ENCODE results near the gene EXOC6B. TPM values are rescaled to one million over a fixed set of nuclear protein-coding genes. Genes with fewer than 3 reads are reported as not detected.

Gene EXOC6B
- total RNA-seq, 4 donors from 2014 or later, result 54.0 to 121 (median 78.7) TPM

DNA sequence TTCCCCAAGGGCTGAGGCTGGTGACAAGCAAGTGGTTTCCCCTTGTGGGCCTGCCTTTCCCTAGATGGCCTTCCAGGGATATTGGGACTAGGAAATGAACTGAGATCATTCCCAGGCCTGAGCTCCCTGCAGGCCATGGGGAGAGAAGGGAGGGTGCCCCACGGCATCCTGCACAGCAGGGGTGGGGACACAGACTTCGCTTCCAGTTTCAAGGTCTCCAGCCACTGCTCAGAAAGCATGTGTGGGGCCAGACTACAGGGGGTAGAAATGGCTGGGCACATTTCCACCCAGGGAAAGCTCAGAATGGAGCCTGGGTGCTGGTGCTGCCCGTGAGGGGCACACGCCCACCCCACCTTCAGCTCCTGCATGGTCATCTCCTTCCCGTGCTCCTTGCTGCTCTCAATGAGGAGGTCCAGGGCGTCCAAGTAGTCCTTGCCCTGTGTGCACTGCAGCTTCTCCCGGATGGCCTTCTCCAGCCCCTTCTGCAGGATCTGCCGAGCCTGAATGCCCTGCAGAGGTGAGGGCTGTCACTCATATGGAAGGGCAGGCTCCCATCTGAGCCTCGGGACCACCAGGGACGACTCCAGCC lies 691.3 kb downstream of the EXOC6B start:
- WGBS, result 88% methylated on average over 9 of the region's 10 CpGs
- peak; percentile 34 to 65 for DNase-seq (ENCODE audit: low spot score in 2 of 2)
- TF ChIP-seq POLR2A (IDR thresholded peaks at IDR 0.05) (no peak), POLR2AphosphoS5 (IDR thresholded peaks at IDR 0.05) (no peak)
- TF ChIP-seq, protein P1, sequence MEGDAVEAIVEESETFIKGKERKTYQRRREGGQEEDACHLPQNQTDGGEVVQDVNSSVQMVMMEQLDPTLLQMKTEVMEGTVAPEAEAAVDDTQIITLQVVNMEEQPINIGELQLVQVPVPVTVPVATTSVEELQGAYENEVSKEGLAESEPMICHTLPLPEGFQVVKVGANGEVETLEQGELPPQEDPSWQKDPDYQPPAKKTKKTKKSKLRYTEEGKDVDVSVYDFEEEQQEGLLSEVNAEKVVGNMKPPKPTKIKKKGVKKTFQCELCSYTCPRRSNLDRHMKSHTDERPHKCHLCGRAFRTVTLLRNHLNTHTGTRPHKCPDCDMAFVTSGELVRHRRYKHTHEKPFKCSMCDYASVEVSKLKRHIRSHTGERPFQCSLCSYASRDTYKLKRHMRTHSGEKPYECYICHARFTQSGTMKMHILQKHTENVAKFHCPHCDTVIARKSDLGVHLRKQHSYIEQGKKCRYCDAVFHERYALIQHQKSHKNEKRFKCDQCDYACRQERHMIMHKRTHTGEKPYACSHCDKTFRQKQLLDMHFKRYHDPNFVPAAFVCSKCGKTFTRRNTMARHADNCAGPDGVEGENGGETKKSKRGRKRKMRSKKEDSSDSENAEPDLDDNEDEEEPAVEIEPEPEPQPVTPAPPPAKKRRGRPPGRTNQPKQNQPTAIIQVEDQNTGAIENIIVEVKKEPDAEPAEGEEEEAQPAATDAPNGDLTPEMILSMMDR (IDR thresholded peaks at IDR 0.05), result no peak
- H3K36me3 ChIP-seq, result peaks cover 24% of the 10 kb centered on the region
- no peaks in the 10 kb centered on the region for H3K9me3 ChIP-seq
- H3K4me3 ChIP-seq, result no peak overlapping the region
- H3K4me1 ChIP-seq, result peaks cover 25% of the 10 kb centered on the region
- no peaks in the 10 kb centered on the region for H3K27me3 ChIP-seq
- no peak overlapping the region for H3K27ac ChIP-seq

DNA sequence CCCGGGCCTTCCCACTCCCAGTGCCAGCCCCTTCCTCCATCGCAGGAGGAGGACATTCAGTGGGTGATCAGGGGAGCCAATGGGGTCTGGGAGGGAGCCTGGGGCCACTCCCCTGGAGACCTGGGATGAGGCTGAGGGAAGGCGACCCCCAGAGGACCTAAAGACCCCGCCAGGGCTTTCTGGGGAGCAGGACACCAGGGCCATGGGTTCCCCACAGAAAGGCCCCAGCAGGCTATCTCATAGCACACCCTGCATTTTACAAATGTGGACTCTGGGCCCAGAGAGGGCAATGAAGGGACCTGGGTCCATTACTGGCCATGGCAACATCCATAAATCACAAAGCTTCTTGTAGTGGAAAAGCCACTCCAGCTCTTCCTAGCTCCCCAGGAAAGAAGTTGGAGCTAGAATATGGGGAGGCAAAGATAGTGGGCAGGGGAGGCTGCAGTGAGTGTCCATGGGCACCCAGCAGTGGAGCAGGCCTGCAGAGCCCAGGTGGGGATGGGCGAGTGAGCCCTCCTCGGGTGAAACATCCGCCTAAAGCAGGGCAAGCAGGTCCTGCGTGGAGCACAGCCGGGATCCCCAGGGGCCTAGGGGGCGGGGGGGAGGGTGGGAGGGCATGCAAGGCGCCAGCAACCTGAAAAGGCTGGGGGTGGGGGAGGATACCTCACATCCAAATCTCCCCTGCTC lies 692.0 kb downstream of the EXOC6B start:
- H3K4me1 ChIP-seq, result peaks cover 20% of the 10 kb centered on the region
- TF ChIP-seq POLR2AphosphoS5 (IDR thresholded peaks at IDR 0.05) (no peak), EP300 (IDR thresholded peaks at IDR 0.05) (no peak), POLR2A (IDR thresholded peaks at IDR 0.05) (no peak)
- TF ChIP-seq, protein P1 (IDR thresholded peaks at IDR 0.05), result no peak
- H3K4me3 ChIP-seq, result no peak overlapping the region
- H3K9me3 ChIP-seq, result no peaks in the 10 kb centered on the region
- no peaks in the 10 kb centered on the region for H3K27me3 ChIP-seq
- 81% methylated on average over 8 of the region's 11 CpGs for WGBS
- H3K27ac ChIP-seq, result no peak overlapping the region
- peak; percentile 32 to 47 for DNase-seq (ENCODE audit: low spot score in 2 of 2)
- H3K36me3 ChIP-seq, result peaks cover 24% of the 10 kb centered on the region

DNA sequence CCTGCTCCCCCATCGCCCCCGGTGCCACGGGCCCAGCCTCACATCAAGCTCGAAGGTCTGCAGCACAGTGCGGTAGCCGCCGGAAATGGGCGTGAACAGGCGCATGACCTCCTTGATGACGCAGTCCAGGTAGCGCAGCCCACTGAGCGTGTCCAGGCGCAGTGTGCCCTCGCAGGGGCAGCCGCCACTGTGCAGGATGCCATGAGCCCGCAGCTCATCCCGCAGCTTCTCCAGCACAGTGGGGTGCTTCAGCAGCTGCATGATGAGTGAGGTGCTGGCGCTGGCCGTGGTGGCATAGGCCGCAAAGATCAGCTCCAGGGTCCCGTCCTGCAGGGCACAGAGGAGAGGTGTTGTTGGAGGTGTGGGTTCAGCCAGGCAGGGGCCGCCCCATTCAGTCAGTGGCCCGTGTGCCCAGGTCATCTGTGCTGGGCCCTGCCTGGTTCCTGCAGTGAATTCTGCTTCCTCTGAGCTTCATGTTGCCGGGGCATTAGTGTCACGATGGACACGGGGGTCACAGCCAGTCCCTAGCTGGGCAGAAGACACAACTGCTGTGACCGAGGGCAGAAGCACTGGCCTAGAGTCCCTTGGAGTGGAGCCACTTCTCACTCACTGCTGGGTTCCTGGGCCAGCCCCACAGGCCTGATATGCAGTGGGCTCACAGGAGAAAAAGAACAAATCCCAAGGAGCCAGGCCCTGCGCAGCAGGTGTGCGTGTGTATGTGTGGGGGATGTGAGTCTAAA lies 692.7 kb downstream of the EXOC6B start:
- DNase-seq (ENCODE audit: low spot score in 2 of 2), result peak; percentile 45 to 47
- Histone ChIP-seq H3K4me1 (peaks cover 16% of the 10 kb centered on the region), H3K36me3 (peaks cover 24% of the 10 kb centered on the region), H3K4me3 (no peak overlapping the region), H3K27me3 (no peaks in the 10 kb centered on the region), H3K27ac (no peak overlapping the region), H3K9me3 (no peaks in the 10 kb centered on the region)
- WGBS, result 97% methylated on average over 13 of the region's 29 CpGs
- TF ChIP-seq POLR2AphosphoS5 (IDR thresholded peaks at IDR 0.05), result no peak
- no peak for TF ChIP-seq EP300 (IDR thresholded peaks at IDR 0.05)
- TF ChIP-seq, protein P1 (IDR thresholded peaks at IDR 0.05), result no peak
- TF ChIP-seq POLR2A (IDR thresholded peaks at IDR 0.05), result no peak

DNA sequence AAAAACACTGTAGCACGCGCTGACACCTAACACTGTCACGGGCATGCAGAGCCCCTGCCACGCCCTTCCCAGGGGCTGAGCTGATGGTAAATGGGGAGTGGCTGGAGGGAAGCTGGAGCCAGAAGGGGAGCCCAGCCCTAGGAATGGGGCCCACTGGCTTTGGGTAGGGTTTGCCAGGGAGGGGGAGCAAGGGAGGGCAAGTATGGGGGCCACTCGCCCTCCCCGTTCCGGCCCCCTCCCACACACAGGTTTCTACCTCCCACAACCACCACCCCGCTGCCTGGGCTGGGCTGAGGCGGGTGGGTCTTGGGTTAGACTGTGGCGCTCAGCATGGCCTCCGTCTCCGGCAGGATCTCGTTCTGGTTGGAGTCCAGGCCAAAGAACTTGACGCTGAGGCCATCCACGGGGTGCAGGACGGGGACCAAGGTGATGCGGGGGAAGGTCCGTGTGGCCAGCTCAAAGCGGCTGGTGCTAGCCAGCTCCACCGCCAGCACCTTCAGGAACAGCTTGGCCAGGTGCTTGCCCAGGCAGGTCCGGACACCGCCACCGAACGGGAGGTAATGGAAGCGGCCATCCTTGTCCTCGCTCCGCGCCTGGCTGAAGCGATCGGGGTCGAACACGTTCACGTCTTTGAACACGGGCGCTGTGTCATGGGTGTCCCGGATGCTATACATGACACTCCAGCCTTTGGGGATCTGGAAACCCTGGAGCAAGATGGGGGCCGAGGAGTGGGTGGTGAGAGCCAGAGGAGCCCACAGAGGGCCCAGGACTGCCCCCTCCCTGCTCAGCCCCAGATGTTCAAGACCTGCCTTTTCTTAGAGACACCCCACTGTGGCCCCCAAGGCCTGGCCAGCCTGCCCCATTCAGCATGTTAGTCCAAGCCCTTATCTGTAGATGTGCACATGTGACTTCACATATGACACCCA lies 693.7 kb downstream of the EXOC6B start:
- Histone ChIP-seq H3K4me3 (no peak overlapping the region), H3K4me1 (peaks cover 9% of the 10 kb centered on the region), H3K27ac (no peak overlapping the region), H3K27me3 (no peaks in the 10 kb centered on the region), H3K9me3 (no peaks in the 10 kb centered on the region), H3K36me3 (peaks cover 24% of the 10 kb centered on the region)
- 81% methylated on average over 37 of the region's 37 CpGs for WGBS
- DNase-seq (ENCODE audit: low spot score in 2 of 2), result peak; percentile 53 to 72
- no peak for TF ChIP-seq POLR2A (IDR thresholded peaks at IDR 0.05)

DNA sequence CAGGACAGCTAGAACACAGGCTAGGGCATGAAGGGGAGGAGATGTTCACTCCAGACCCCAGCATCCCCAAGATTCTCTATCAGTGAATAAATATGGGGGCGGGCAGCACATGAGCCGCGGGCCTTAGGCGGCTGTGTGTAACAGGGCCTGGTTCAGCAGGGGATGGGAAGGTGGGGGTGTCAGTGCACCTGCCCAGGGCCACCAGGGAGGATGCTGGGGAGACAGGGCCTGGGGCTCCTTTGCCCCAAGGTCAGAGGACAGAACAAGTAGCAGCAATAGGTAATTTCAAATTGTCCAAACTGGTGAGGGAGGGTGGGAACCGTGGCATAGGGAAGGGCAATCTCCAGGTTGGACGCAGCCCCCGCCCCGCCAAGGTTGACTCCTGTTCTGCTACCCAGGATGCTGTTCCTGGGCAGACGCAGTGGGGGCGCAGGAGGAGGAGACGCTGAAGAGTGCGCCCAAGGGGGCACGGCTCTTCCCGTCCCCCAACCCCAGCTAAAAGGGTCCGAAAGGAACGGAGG lies 694.4 kb downstream of the EXOC6B start:
- H3K4me3 ChIP-seq, result no peak overlapping the region
- peaks cover 9% of the 10 kb centered on the region for H3K4me1 ChIP-seq
- no peaks in the 10 kb centered on the region for H3K9me3 ChIP-seq
- H3K36me3 ChIP-seq, result peaks cover 24% of the 10 kb centered on the region
- no peak overlapping the region for H3K27ac ChIP-seq
- H3K27me3 ChIP-seq, result no peaks in the 10 kb centered on the region
- no peak for TF ChIP-seq EP300 (IDR thresholded peaks at IDR 0.05)
- TF ChIP-seq, protein P1 (IDR thresholded peaks at IDR 0.05), result no peak
- no peak for TF ChIP-seq POLR2A (IDR thresholded peaks at IDR 0.05)
- TF ChIP-seq POLR2AphosphoS5 (IDR thresholded peaks at IDR 0.05), result no peak
- 85% methylated on average over 16 of the region's 16 CpGs for WGBS
- peak; percentile 63 to 68 for DNase-seq (ENCODE audit: low spot score in 2 of 2)

All from suprapubic skin (tissue), 4 donors.